Pulmonary artery endothelial cell (primary cell): ENCODE measurements around the gene PTPRCAP. TPM values are rescaled to one million over a fixed set of nuclear protein-coding genes. Genes with fewer than 3 reads are reported as not detected.

ENCODE experiments used
- DNase-seq: peaks from one replicate; pipeline ENCODE4 v3.0.0-alpha.2; 2011; ENCODE audit warnings: low read depth, low spot score
- total RNA-seq: library from RNA; depleted of rRNA; stranded (reverse); fragments of >200 nt; gene quantifications from 2 replicates; pipeline ENCODE4 v1.2.3, GENCODE V29; 2014

Gene PTPRCAP
- total RNA-seq, 1 donor from 2014 or later: 0.40 TPM

GRCh38 chr11:67441731-67442351 is 4.4 kb upstream of the PTPRCAP start:
- DNase-seq: no peak

DNA sequence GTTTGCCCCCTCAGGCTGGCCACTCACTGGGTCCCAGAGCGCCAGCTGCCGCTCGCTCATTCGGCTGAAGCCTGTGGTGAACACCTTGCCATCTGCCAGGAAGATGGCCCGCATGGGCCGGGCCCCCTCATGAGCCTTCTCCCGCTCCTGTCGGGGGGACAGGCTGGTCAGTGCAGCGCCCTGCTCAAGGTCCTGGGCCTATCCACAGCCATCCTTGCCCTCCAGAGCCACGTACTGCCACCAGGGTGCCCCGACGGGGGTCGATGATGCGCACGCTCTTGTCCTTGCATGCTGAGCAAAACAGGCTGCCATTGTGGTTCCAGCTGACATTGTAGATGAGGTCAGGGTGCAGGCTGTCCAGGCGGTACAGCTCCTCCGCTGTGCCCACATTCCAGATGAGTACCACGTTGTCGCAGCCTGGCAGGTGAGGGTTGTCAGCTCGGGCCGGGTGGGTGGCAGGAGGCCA is 3.6 kb upstream of the PTPRCAP start:
- DNase-seq: no peak

DNA sequence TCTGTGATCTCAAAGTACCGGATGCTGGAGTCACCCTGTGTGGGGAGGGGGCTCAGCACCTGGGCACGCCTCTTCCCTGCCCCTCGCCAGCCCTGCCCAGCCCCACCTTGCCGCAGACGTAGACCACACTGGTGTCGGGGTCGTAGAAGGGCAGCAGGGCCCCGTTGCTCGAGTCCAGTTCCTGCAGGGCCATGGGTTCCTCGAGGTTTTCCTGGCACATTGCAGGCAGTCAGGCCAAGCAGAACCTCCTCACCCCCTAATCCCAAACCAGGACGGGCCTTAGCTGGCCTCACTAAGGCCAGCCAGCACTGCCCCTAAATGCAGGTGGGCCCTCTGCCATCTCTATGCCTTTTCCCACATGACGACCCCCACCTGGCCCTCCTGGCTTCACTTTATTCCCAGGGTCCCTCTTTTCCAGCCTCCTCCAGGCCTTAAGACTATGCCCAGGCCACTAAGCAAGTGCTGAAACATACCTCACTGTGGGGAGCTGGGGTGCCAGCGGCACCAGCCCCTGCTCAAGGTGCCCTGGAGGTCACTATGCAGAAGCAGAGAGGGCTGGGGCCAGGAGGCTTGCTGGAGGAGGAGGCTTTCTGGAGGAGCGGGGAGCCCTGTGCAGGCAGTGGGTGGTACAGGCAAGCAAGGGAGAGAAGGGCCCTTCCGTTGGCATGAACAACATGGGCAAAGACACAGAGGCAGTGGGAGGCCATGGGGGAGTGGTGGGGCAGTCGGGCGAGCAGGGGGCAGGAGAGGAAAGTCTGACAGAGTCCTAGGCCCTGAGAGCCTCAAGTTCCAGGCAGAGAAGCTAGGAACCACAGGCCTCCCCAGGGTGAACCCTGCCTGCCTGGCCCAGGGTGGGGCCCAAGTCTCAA is 3.0 kb upstream of the PTPRCAP start:
- DNase-seq: no peak

- no peak for DNase-seq
Observed at GRCh38 chr11:67439321-67440228, 2.1 kb upstream of the PTPRCAP start.

GRCh38 chr11:67438158-67438902 is 848 bp upstream of the PTPRCAP start:
- DNase-seq: no peak

DNA sequence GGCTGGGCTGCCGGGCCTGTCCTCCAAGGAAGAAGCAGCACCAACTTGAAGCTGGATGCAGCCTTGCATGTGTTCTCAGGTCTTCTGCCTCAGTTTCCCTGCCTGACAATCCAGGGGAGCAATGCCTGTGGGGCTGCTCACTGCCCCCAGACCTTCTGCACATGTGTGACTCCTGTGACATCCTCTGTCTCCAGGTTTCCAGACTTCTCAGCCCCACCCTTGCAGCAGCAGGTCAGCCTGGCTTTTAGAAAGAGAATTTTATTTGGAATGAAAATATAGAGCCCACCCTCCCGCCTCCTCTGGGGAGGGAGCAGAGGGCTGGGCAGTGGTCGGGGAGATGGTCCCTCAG is 301 bp upstream of the PTPRCAP start:
- DNase-seq: no peak

DNA sequence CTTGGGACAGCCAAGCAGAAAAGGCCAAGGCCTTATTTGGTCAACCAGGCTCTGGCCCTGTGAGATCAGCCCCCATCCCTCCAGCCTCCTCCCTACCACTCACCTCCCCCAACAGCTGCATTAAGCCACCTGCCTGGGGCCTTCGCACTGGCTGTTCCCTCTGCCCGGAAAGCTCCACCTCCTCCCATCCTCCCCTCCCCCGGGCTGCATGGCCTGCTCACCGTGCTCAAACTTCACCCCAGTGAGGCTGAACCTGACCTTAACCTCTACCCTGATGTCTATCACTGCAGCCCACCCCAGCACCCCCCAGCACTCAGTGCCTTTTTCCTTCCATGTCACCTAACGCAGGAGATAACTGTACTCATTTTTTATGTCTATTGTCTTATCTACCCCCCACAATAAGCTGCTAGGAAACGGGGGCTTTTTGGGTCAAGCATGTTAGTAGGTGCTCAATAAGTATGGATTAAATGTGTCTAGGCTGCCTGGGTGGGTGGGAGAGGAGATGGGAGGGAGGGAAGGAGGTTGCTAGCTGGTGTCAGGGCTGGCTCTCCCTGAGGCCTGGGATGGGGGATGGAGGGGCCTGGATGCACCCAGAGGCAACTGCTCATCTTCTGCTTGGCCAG is 912 bp downstream of the PTPRCAP start:
- no peak for DNase-seq

DNA sequence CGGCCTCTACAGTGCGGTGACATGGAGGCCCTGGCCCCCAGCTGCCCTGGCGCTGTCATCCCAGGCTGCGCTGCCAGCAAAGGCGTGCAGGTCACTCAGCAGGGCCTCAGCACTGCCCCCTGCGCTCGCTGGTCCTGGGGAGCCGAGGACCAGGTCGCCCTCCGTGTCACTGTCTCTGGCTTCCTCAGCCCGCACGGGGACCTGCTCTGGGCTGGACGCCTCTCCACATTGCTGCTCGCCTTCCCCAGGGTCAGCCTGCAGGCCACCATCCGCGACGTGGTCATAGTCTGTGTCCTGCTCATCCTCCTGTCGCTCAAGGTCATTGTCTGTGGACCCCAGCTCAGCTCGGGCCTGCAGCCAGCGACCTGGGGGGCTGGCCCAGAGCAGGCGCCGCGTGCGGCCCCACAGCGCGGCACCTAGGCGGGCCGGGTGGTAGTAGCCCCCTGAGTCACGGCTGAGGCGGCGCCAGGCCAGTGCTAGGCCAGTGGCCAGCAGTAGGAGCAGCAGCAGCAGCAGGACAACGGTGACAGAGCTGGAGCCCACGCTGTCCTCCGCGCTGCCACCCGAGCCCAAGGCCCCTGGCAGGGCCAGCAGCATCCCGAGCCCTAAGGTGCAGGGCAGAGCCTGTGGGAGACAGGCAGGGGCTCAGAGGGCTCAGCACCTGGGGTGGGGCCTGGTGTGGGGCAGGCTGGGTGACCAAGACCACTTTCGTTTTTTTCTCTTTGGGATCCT is 1.6 kb downstream of the PTPRCAP start:
- DNase-seq: no peak

DNA sequence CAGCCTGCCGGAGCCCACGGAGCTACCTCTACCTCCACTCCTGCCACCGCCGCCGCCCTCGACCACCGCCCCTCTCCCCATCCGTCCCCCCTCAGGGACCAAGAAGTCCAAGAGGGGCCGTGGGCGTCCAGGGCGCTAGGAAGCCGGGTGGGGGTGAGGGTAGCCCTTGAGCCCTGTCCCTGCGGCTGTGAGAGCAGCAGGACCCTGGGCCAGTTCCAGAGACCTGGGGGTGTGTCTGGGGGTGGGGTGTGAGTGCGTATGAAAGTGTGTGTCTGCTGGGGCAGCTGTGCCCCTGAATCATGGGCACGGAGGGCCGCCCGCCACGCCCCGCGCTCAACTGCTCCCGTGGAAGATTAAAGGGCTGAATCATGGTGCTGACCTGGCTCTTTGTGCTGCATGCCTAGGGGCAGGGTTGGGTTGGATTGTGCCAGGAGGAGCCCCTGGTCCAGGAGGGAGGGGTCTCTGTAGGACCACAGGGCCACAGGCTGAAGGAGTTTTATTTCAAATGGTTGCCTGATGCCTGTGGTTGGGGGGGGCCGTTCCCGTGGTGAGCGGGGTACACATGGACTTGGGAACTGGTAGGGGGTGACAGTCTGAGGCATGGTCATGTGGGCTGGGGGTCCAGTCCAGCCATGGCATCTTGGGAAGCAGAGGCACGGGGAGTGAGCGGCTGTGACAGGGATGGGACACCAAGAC is 2.3 kb downstream of the PTPRCAP start:
- no peak for DNase-seq

GRCh38 chr11:67434395-67434881 is 3.0 kb downstream of the PTPRCAP start:
- no peak for DNase-seq

GRCh38 chr11:67433536-67434394 is 3.7 kb downstream of the PTPRCAP start:
- no peak for DNase-seq

DNA sequence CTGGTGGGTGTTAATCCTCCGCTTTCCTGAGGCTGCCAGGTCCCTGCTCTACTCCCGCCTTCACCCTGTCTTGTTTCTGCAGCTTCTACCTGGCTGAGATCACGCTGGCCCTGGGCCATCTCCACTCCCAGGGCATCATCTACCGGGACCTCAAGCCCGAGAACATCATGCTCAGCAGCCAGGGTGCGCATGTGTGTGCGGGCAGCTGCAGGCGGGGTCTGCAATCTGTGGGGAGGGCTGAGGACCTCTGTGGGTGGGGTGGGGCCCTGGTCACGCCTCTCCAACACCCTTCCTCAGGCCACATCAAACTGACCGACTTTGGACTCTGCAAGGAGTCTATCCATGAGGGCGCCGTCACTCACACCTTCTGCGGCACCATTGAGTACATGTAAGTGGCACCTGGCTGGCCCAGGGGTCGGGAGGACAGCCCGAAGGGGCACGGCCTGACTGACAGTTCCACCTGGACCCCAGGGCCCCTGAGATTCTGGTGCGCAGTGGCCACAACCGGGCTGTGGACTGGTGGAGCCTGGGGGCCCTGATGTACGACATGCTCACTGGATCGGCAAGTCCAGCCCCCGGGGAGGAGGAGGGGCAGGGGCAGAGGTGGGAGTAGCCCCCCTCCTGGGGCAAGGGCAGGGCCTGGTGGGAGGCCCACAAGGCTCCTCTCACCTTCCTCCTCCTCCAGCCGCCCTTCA is 4.7 kb downstream of the PTPRCAP start:
- no peak for DNase-seq

- DNase-seq: no peak
Observed at GRCh38 chr11:67431346-67432249, 5.9 kb downstream of the PTPRCAP start.

- DNase-seq: no peak
Observed at GRCh38 chr11:67429722-67430121, 7.8 kb downstream of the PTPRCAP start.

- DNase-seq: no peak
Observed at GRCh38 chr11:67429038-67429668, 8.3 kb downstream of the PTPRCAP start.
